ENCODE data around the gene RNF222.

DNA sequence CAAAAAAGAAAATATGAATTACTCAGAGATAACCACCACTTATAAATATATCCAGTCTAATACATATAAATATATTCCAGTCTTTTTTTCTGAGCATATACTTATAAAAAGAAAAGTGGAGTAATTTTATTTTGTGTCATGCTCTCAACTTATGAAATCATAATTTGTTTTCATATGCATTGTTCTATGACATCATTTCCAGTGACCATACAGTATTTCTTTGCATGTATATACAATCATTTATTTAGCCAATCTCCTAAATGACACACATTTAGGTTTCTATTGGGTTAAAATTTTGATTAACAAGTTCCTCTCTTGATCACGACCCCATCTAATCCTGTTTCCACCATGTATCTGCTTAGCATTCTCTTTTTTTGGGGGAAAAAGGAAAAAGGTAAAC, 21.7 kb upstream of the RNF222 start:
- TF ChIP-seq CTCF (IDR thresholded peaks at IDR 0.05) (no peak), ZFX (IDR thresholded peaks at IDR 0.05; ENCODE audit: borderline replicate concordance) (no peak)
